OCI-LY3 (cell line): ENCODE measurements around the gene OPRPN.

Source experiments
- CTCF ChIP-seq: fragments of 200-600, 300-600 bp; sonication (generic); IDR thresholded peaks from 2 replicates; pipeline ENCODE4 v1.5.1; 2014; ENCODE audit warnings: antibody characterized with exemption, low read length, low read depth
- EZH2phosphoT487 ChIP-seq: fragments of 200-600 bp; shearing (Covaris generic); IDR thresholded peaks from 2 replicates; pipeline ENCODE4 v1.6.1; 2018; ENCODE audit warnings: antibody characterized with exemption, mixed run types, low read depth

- TF ChIP-seq CTCF (no peak), EZH2phosphoT487 (no peak)
Measured at GRCh38 chr4:70360460-70360859, 37.3 kb upstream of the OPRPN start, which contains the start of gene SMR3A.
